ENCODE data around the gene DDIT3. TPM values are rescaled to one million over a fixed set of nuclear protein-coding genes. Genes with fewer than 3 reads are reported as not detected.

DDIT3 gene
- total and polyA plus RNA-seq, 3 experiments from 2014 or later = 11.7 to 13.2 (median 12.7) TPM

GRCh38 chr12:57470970-57471656 is 49.2 kb downstream of the DDIT3 start:
- no peak overlapping the region for H3K27ac ChIP-seq (ENCODE audit: low read depth, low read length)
- Mint-ChIP-seq H3K4me1 (peaks cover 40 to 61% (median 46%) of the 10 kb centered on the region in 3 donors), H3K4me3 (no peak overlapping the region), H3K27me3 (no peaks in the 10 kb centered on the region), H3K9me3 (peaks cover 0 to 2% (median 0%) of the 10 kb centered on the region in 5 donors), H3K36me3 (peaks cover 9 to 80% (median 26%) of the 10 kb centered on the region in 3 donors), H3K27ac (peak overlapping the region in 6 of 8 donors; percentile 17 to 94 (median 62))
- no peak for DNase-seq
- POLR2A ChIA-PET = interaction anchor here (1.0 kb wide), 1 partner anchor 11 kb away, joined by 4 read pairs; no protein-coding TSS in a partner anchor
- H3K36me3 ChIP-seq (ENCODE audit: insufficient read depth, low read length) = peaks cover 48% of the 10 kb centered on the region
- no peak overlapping the region for H3K4me3 ChIP-seq (ENCODE audit: low read length)
- H3K27me3 ChIP-seq (ENCODE audit: insufficient read depth, low read length, poor library complexity, severe bottlenecking) = no peaks in the 10 kb centered on the region
- peaks cover 56% of the 10 kb centered on the region for H3K4me1 ChIP-seq (ENCODE audit: insufficient read depth, low read length)
- no peaks in the 10 kb centered on the region for H3K9me3 ChIP-seq (ENCODE audit: low read length)
- CTCF ChIA-PET = interaction anchor here (0.7 to 1.8 kb wide), 4 partner anchors 8 to 14 kb away, joined by 3 to 9 read pairs (median 5); partner anchors contain the start of gene GLI1

GRCh38 chr12:57470286-57470969 is 49.9 kb downstream of the DDIT3 start:
- DNase-seq = no peak
- H3K4me3 ChIP-seq (ENCODE audit: low read length) = no peak overlapping the region
- Mint-ChIP-seq H3K4me3 (no peak overlapping the region), H3K27me3 (no peaks in the 10 kb centered on the region), H3K4me1 (peaks cover 39 to 54% (median 40%) of the 10 kb centered on the region in 3 donors), H3K9me3 (peaks cover 0 to 2% (median 0%) of the 10 kb centered on the region in 5 donors), H3K27ac (no peak overlapping the region), H3K36me3 (peaks cover 9 to 74% (median 25%) of the 10 kb centered on the region in 3 donors)
- ChIA-PET POLR2A (interaction anchor here (1.0 kb wide), 1 partner anchor 10 kb away, joined by 4 read pairs; no protein-coding TSS in a partner anchor), CTCF (interaction anchor here (1.8 to 1.9 kb wide), 2 partner anchors 10 to 11 kb away, joined by 7 to 9 read pairs; partner anchors contain the start of gene GLI1)
- H3K27ac ChIP-seq (ENCODE audit: low read depth, low read length) = no peak overlapping the region
- H3K27me3 ChIP-seq (ENCODE audit: insufficient read depth, low read length, poor library complexity, severe bottlenecking) = no peaks in the 10 kb centered on the region
- H3K36me3 ChIP-seq (ENCODE audit: insufficient read depth, low read length) = peaks cover 48% of the 10 kb centered on the region
- peaks cover 49% of the 10 kb centered on the region for H3K4me1 ChIP-seq (ENCODE audit: insufficient read depth, low read length)
- no peaks in the 10 kb centered on the region for H3K9me3 ChIP-seq (ENCODE audit: low read length)

- H3K36me3 Mint-ChIP-seq = peaks cover 8 to 68% (median 22%) of the 10 kb centered on the region in 3 donors
- no peak overlapping the region for H3K4me3 ChIP-seq (ENCODE audit: low read length)
- H3K36me3 ChIP-seq (ENCODE audit: insufficient read depth, low read length) = peaks cover 42% of the 10 kb centered on the region
- no peaks in the 10 kb centered on the region for H3K27me3 Mint-ChIP-seq
- H3K27me3 ChIP-seq (ENCODE audit: insufficient read depth, low read length, poor library complexity, severe bottlenecking) = no peaks in the 10 kb centered on the region
- ChIA-PET CTCF (interaction anchor here (1.8 to 1.9 kb wide), 2 partner anchors 9 to 11 kb away, joined by 7 to 9 read pairs; partner anchors contain the start of gene GLI1), POLR2A (no interaction called here)
- peak overlapping the region in 6 of 8 donors; percentile 14 to 75 (median 47) for H3K27ac Mint-ChIP-seq
- no peak overlapping the region for H3K27ac ChIP-seq (ENCODE audit: low read depth, low read length)
- peaks cover 0 to 2% (median 0%) of the 10 kb centered on the region in 5 donors for H3K9me3 Mint-ChIP-seq
- H3K4me3 Mint-ChIP-seq = no peak overlapping the region
- H3K9me3 ChIP-seq (ENCODE audit: low read length) = no peaks in the 10 kb centered on the region
- peaks cover 34 to 51% (median 34%) of the 10 kb centered on the region in 3 donors for H3K4me1 Mint-ChIP-seq
- no peak for DNase-seq
- peaks cover 40% of the 10 kb centered on the region for H3K4me1 ChIP-seq (ENCODE audit: insufficient read depth, low read length)
These were observed 50.8 kb downstream of the DDIT3 start for GRCh38 chr12:57469296-57470164.

GRCh38 chr12:57467915-57468314 is 52.4 kb downstream of the DDIT3 start:
- Mint-ChIP-seq H3K9me3 (peaks cover 0 to 2% (median 0%) of the 10 kb centered on the region in 5 donors), H3K36me3 (peaks cover 0 to 54% (median 11%) of the 10 kb centered on the region in 3 donors), H3K4me3 (no peak overlapping the region), H3K27me3 (peaks cover 0 to 2% of the 10 kb centered on the region in 2 donors), H3K27ac (peak overlapping the region in 5 of 8 donors; percentile 0 to 87 (median 72)), H3K4me1 (peaks cover 21 to 40% (median 21%) of the 10 kb centered on the region in 3 donors)
- H3K9me3 ChIP-seq (ENCODE audit: low read length) = no peaks in the 10 kb centered on the region
- peaks cover 27% of the 10 kb centered on the region for H3K4me1 ChIP-seq (ENCODE audit: insufficient read depth, low read length)
- ChIA-PET CTCF (no interaction called here), POLR2A (no interaction called here)
- no peak for DNase-seq
- no peaks in the 10 kb centered on the region for H3K27me3 ChIP-seq (ENCODE audit: insufficient read depth, low read length, poor library complexity, severe bottlenecking)
- no peak overlapping the region for H3K4me3 ChIP-seq (ENCODE audit: low read length)
- peaks cover 29% of the 10 kb centered on the region for H3K36me3 ChIP-seq (ENCODE audit: insufficient read depth, low read length)
- no peak overlapping the region for H3K27ac ChIP-seq (ENCODE audit: low read depth, low read length)

GRCh38 chr12:57467212-57467874 is 53.0 kb downstream of the DDIT3 start:
- DNase-seq = no peak
- peaks cover 23% of the 10 kb centered on the region for H3K36me3 ChIP-seq (ENCODE audit: insufficient read depth, low read length)
- H3K27me3 ChIP-seq (ENCODE audit: insufficient read depth, low read length, poor library complexity, severe bottlenecking) = no peaks in the 10 kb centered on the region
- peak overlapping the region in 1 of 7 donors; percentile 40 for H3K4me3 Mint-ChIP-seq
- H3K36me3 Mint-ChIP-seq = peaks cover 0 to 51% (median 9%) of the 10 kb centered on the region in 3 donors
- no peak overlapping the region for H3K4me3 ChIP-seq (ENCODE audit: low read length)
- POLR2A ChIA-PET = no interaction called here
- H3K27me3 Mint-ChIP-seq = peaks cover 6% of the 10 kb centered on the region in 2 donors
- CTCF ChIA-PET = no interaction called here
- H3K4me1 Mint-ChIP-seq = peaks cover 21 to 40% (median 22%) of the 10 kb centered on the region in 3 donors
- H3K4me1 ChIP-seq (ENCODE audit: insufficient read depth, low read length) = peaks cover 27% of the 10 kb centered on the region
- H3K27ac ChIP-seq (ENCODE audit: low read depth, low read length) = no peak overlapping the region
- H3K9me3 Mint-ChIP-seq = peaks cover 0 to 2% (median 0%) of the 10 kb centered on the region in 5 donors
- H3K27ac Mint-ChIP-seq = peak overlapping the region in 5 of 8 donors; percentile 51 to 87 (median 72)
- no peaks in the 10 kb centered on the region for H3K9me3 ChIP-seq (ENCODE audit: low read length)

Other genes with a start within 250 kb of the DDIT3 start
- gene R3HDM2, start 89.5 kb downstream of the DDIT3 start, total RNA-seq = 10 to 100 TPM; 28.2 to 36.8 TPM
- 15.1 TPM for gene R3HDM2, start 89.5 kb downstream of the DDIT3 start, polyA plus RNA-seq
- under 1 TPM; 0.11 TPM for gene INHBC, start 85.7 kb downstream of the DDIT3 start, total RNA-seq
- gene INHBC, start 85.7 kb downstream of the DDIT3 start, polyA plus RNA-seq = not detected
- gene INHBE, start 65.2 kb downstream of the DDIT3 start, total RNA-seq = under 1 TPM; 0.38 to 0.61 TPM
- not detected for gene INHBE, start 65.2 kb downstream of the DDIT3 start, polyA plus RNA-seq
- gene GLI1, start 60.7 kb downstream of the DDIT3 start, total RNA-seq = under 1 TPM; 0.55 to 0.75 TPM
- gene GLI1, start 60.7 kb downstream of the DDIT3 start, polyA plus RNA-seq = 0.32 TPM
- 100 to 1,000 TPM; 116 to 121 TPM for gene ARHGAP9, start 40.6 kb downstream of the DDIT3 start, total RNA-seq
- 181 TPM for gene ARHGAP9, start 40.6 kb downstream of the DDIT3 start, polyA plus RNA-seq
- 100 to 1,000 TPM; 386 to 398 TPM for gene MARS1, start 32.4 kb downstream of the DDIT3 start, total RNA-seq
- 89.8 TPM for gene MARS1, start 32.4 kb downstream of the DDIT3 start, polyA plus RNA-seq
- gene MBD6, start 2.3 kb upstream of the DDIT3 start, total RNA-seq = 10 to 100 TPM; 49.0 to 54.7 TPM
- gene MBD6, start 2.3 kb upstream of the DDIT3 start, polyA plus RNA-seq = 4.2 TPM
- 10 to 100 TPM; 98.7 to 99.3 TPM for gene DCTN2, start 26.7 kb upstream of the DDIT3 start, total RNA-seq
- 80.8 TPM for gene DCTN2, start 26.7 kb upstream of the DDIT3 start, polyA plus RNA-seq
- gene KIF5A, start 29.5 kb upstream of the DDIT3 start, total RNA-seq = 1 to 10 TPM; 1.8 to 2.1 TPM
- gene KIF5A, start 29.5 kb upstream of the DDIT3 start, polyA plus RNA-seq = 0.12 TPM
- gene PIP4K2C, start 70.7 kb upstream of the DDIT3 start, total RNA-seq = 10 to 100 TPM; 24.7 to 29.7 TPM
- 40.6 TPM for gene PIP4K2C, start 70.7 kb upstream of the DDIT3 start, polyA plus RNA-seq
- 10 to 100 TPM; 16.7 to 18.3 TPM for gene DTX3, start 84.3 kb upstream of the DDIT3 start, total RNA-seq
- 7.2 TPM for gene DTX3, start 84.3 kb upstream of the DDIT3 start, polyA plus RNA-seq
- 1 to 10 TPM; 1.4 to 1.9 TPM for gene ARHGEF25, start 90.9 kb upstream of the DDIT3 start, total RNA-seq
- not detected for gene ARHGEF25, start 90.9 kb upstream of the DDIT3 start, polyA plus RNA-seq
- gene B4GALNT1, start 112.7 kb upstream of the DDIT3 start, total RNA-seq = 1 to 10 TPM; 2.9 to 4.1 TPM
- not detected for gene B4GALNT1, start 112.7 kb upstream of the DDIT3 start, polyA plus RNA-seq
- gene OS9, start 173.6 kb upstream of the DDIT3 start, total RNA-seq = 100 to 1,000 TPM in 1 of 2 experiments, 10 to 100 TPM in 1; 96.8 to 103 TPM
- 86.9 TPM for gene OS9, start 173.6 kb upstream of the DDIT3 start, polyA plus RNA-seq
- 10 to 100 TPM; 29.9 to 31.7 TPM for gene AGAP2, start 218.2 kb upstream of the DDIT3 start, total RNA-seq
- gene AGAP2, start 218.2 kb upstream of the DDIT3 start, polyA plus RNA-seq = 6.4 TPM
- gene TSPAN31, start 224.5 kb upstream of the DDIT3 start, total RNA-seq = 10 to 100 TPM; 12.0 to 13.0 TPM
- gene TSPAN31, start 224.5 kb upstream of the DDIT3 start, polyA plus RNA-seq = 46.9 TPM
- 100 to 1,000 TPM; 268 to 304 TPM for gene CDK4, start 231.8 kb upstream of the DDIT3 start, total RNA-seq
- 76.0 TPM for gene CDK4, start 231.8 kb upstream of the DDIT3 start, polyA plus RNA-seq
- 10 to 100 TPM; 26.3 to 27.2 TPM for gene MARCHF9, start 234.6 kb upstream of the DDIT3 start, total RNA-seq
- gene MARCHF9, start 234.6 kb upstream of the DDIT3 start, polyA plus RNA-seq = 5.7 TPM
- gene CYP27B1, start 246.6 kb upstream of the DDIT3 start, total RNA-seq = 1 to 10 TPM; 7.2 to 7.4 TPM
- 0.52 TPM for gene CYP27B1, start 246.6 kb upstream of the DDIT3 start, polyA plus RNA-seq